Ovary (tissue), 9 donors: Measurements from ENCODE around the gene UBL7. TPM values are rescaled to one million over a fixed set of nuclear protein-coding genes. Genes with fewer than 3 reads are reported as not detected.
A peak's percentile ranks its signal among the peaks of the same experiment; 100 is the strongest.

ENCODE experiments used
- DNase-seq, 5 donors: peaks; one replicate each; pipeline ENCODE4 v3.0.0-alpha.2; 2019 to 2020
- H3K27ac ChIP-seq, 2 donors: fragments of 200-600 bp; one replicate each; pipeline versions ENCODE4 v1.5.1 to v1.8.0; 2019 to 2022
- H3K27me3 ChIP-seq: fragments of 200-600 bp; one replicate; pipeline ENCODE4 v1.8.0; 2022
- H3K36me3 ChIP-seq: fragments of 200-600 bp; sonication (generic); one replicate; pipeline ENCODE4 v1.5.1; 2019
- H3K4me1 ChIP-seq: one replicate; pipeline ENCODE4 v1.8.1; 2013; ENCODE audit warnings: mild to moderate bottlenecking, moderate library complexity; ENCODE audit not compliant: insufficient read depth
- H3K4me3 ChIP-seq: fragments of 200-600 bp; sonication (generic); one replicate; pipeline ENCODE4 v1.5.1; 2017
- H3K9me3 ChIP-seq, 2 donors: fragments of 200-600 bp in 1 of 2; sonication (generic) in 1 of 2; one replicate each; pipeline versions ENCODE4 v1.5.1 to v1.8.1; 2013 to 2019; ENCODE audit warnings: mild to moderate bottlenecking in 1 of 2, moderate library complexity in 1 of 2
- CTCF ChIP-seq, 3 donors: fragments of 450-650 bp in 2 of 3; fragments of 200-600 bp in 1 of 3; IDR thresholded peaks; one replicate each; pipeline versions ENCODE4 v1.5.1 to v1.8.0; 2016 to 2022; ENCODE audit warnings: antibody characterized with exemption in 3 of 3, mild to moderate bottlenecking in 1 of 3
- EP300 ChIP-seq: sonication (generic); formaldehyde crosslinking; IDR thresholded peaks from one replicate; pipeline ENCODE4 v1.6.1; 2017; ENCODE audit warnings: antibody characterized with exemption
- POLR2A ChIP-seq: fragments of 450-650 bp; IDR thresholded peaks from one replicate; pipeline ENCODE4 v1.6.1; 2017; ENCODE audit warnings: antibody characterized with exemption, mild to moderate bottlenecking, moderate library complexity
- whole genome bisulfite sequencing, 3 donors: extraction: QIAGEN DNeasy Blood & Tissue Kit in 1 of 3; methylation state at CpG; one replicate each; pipeline versions ENCODE4 v1.1.5 to v1.1.7; 2013 to 2017; 5-methylcytosine and 5-hydroxymethylcytosine counted together
- intact Hi-C, 4 donors: fragments of 100-400 bp; cut with DNase I; formaldehyde crosslinking; loops; one replicate each; pipeline versions ENCODE4 v1.11.0 to v1.15.1; 2022 to 2023
- polyA plus RNA-seq, 2 donors: library from polyadenylated mRNA; stranded (reverse); fragments of 200-250 nt in 1 of 2; fragments of 350-450 nt in 1 of 2; fragmentation: Illumina TruSeq in 1 of 2; extraction: RNeasy Lipid Tissue Mini Kit (QIAGEN cat#74804) in 1 of 2; gene quantifications; one replicate each; pipeline ENCODE4 v1.2.3, GENCODE V29; 2013 to 2014
- total RNA-seq, 7 donors: library from RNA; depleted of rRNA in 2 of 7; stranded (reverse); fragments of >200 nt in 2 of 7; fragmentation: NEBNext Ultra II Directional in 3 of 7; extraction: Animal tissue kit (Norgen Biotek cat#: 25700) in 3 of 7; gene quantifications; one replicate each; pipeline versions ENCODE4 v1.1.0 to v1.2.4, GENCODE V29; 2016 to 2023
- donor health status: DM: no; HTN: no; CAD: no; lungs with moderate emphysema.
- donor health status: DM: no; HTN: no; CAD: no.
- donor health status: Bipolar disorder and iron deficiency.
- donor health status: DM: yes; HTN: yes; CAD: no.
- donor health status: DM: no; HTN: no; CAD: no.
- donor health status: DM: yes; HTN: yes; CAD: no.

UBL7 gene
- total and polyA plus RNA-seq, 9 donors, result 26.4 to 44.1 (median 34.3) TPM

DNA sequence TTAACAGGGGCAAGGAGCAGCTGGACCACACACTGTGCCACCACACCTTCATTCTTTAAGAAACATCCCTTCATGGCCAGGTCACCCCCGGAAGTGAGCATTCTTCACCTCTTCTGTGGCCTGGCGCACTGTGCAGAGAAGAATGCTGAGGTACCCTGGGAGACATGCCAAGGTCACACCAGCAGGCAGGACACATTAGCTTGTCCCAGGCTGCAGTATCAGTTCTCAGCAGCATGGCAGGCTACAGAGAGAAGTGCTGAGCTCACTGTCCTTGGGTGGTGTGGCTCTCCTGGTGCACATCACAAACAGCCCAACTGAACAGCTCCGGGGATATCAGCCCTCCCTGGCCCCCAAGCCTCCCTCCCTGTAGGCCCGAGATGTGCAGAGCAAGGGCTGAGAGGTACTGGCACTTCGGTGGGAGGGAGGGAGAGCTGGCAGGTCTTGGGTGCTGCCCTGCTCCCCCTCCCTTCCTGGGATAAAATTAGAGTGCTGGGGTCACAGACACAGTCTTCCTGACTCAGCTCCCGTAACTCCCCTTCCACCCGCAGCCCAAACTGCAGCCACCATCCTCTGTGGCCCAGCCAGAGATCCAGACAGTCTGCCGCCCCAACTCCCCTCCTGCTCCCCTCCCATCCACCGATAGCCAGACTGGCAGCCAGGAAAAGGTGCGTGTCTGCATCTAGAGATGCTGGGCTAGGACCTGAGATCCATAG lies 40.6 kb downstream of the UBL7 start:
- Histone ChIP-seq H3K9me3 (no peaks in the 10 kb centered on the region), H3K27me3 (no peaks in the 10 kb centered on the region), H3K27ac (peak overlapping the region in 1 of 2 donors; percentile 11), H3K4me1 (peaks cover 22% of the 10 kb centered on the region), H3K36me3 (no peaks in the 10 kb centered on the region), H3K4me3 (no peak overlapping the region)
- 45 to 52% (median 52%) methylated on average over 9 to 10 of the region's 10 CpGs for WGBS, 3 donors
- no peak for TF ChIP-seq POLR2A
- no peak for TF ChIP-seq EP300
- TF ChIP-seq CTCF (IDR thresholded peaks at IDR 0.05), result no peak
- intact Hi-C loops, result no loop called here
- DNase-seq, result no peak

DNA sequence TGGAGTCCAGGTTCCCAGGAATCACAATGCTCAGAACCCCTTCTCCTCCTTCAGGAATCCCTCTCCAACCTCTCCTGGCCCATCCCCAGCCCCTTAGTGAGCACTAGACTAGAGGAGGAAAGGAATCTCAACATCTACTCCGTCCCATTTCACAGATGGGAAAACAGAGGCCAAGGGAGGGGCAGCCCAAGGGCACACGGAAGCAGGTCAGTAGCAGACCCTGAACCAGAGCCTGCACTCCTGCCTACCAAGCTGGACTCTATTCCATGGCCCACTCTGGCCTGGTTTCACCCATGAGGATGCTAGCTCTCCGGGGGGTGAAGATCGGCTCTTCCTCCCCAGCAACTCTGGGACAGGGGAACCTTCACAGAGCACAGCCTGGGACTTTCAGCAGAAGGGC lies 41.5 kb downstream of the UBL7 start:
- WGBS, 3 donors, result 92 to 96% (median 93%) methylated on average over 4 of the region's 4 CpGs
- intact Hi-C loops, result no loop called here
- no peak for DNase-seq
- no peak for TF ChIP-seq POLR2A
- no peak for TF ChIP-seq EP300
- no peak for TF ChIP-seq CTCF (IDR thresholded peaks at IDR 0.05)
- Histone ChIP-seq H3K9me3 (no peaks in the 10 kb centered on the region), H3K27ac (no peak overlapping the region), H3K4me3 (no peak overlapping the region), H3K36me3 (no peaks in the 10 kb centered on the region), H3K27me3 (no peaks in the 10 kb centered on the region), H3K4me1 (peaks cover 22% of the 10 kb centered on the region)

DNA sequence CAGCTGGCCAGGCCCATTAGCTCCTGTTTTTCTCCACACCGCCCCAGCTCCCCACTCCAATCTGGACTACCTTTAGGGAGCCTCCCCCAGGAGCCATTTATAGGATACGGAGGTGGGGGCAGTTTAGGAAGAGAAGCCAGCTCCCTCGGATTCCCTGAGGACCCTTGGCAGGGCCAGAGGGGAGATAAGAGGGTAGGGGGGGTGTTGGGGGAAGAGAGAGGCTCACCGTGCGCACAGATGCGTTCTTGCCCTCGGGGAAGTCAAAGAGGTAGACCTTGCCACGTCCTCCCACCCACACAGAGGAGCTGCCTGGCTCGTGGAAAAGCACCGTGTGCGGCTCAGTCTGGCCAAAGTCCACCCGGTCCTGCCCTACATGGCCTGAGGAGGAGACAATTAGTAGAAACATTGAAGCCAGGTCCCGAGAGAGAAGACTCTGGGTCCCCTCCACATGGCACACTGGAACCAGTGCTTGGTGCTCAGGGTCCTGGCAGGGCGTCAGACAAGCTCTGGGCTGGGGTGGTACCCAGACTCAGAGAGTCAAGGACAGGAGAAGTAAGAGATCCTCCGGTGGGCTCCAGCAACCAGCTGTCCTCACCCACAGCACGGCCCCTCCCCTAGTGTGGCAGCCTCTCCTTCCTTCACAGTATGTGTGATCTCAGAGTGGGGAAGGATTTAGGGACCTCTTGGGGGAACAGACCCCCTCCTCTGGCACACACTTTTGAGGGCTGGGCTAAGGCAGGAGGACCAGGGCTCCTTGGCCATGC lies 42.2 kb downstream of the UBL7 start:
- TF ChIP-seq EP300, result no peak
- H3K27ac ChIP-seq, result no peak overlapping the region
- H3K36me3 ChIP-seq, result no peaks in the 10 kb centered on the region
- H3K9me3 ChIP-seq, result no peaks in the 10 kb centered on the region
- H3K4me1 ChIP-seq, result peaks cover 19% of the 10 kb centered on the region
- no peak overlapping the region for H3K4me3 ChIP-seq
- WGBS, 3 donors, result 44 to 56% (median 53%) methylated on average over 16 of the region's 16 CpGs
- no peaks in the 10 kb centered on the region for H3K27me3 ChIP-seq
- DNase-seq, result no peak
- intact Hi-C loops, result no loop called here

DNA sequence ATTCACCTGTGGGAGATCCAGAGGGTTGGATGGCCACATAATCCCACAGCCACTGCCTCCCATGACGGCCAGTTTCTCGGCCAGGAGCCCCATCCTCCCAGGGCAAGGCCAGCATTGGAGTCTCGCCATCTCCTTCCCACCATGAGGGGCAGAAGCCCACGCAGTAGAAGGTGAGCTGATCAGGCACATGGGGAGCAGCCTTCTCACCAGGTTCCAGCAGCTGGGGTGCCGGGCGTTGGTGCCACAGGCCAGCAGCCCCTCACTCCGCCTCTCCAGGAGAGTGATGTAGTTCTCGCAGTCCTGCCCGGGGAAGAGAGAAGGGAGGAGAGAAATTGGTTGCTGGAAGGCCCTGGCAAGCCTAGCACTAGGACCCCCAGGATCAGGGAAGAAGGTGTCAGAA lies 43.3 kb downstream of the UBL7 start:
- Histone ChIP-seq H3K4me3 (no peak overlapping the region), H3K27ac (no peak overlapping the region), H3K4me1 (peaks cover 8% of the 10 kb centered on the region), H3K27me3 (no peaks in the 10 kb centered on the region), H3K36me3 (no peaks in the 10 kb centered on the region), H3K9me3 (no peaks in the 10 kb centered on the region)
- 94 to 97% (median 95%) methylated on average over 9 of the region's 9 CpGs for WGBS, 3 donors
- intact Hi-C loops, result no loop called here
- TF ChIP-seq EP300 (no peak), CTCF (IDR thresholded peaks at IDR 0.05) (no peak), POLR2A (no peak)
- no peak for DNase-seq

GRCh38 chr15:74417225-74417624 lies 43.7 kb downstream of the UBL7 start:
- intact Hi-C loops, result no loop called here
- H3K36me3 ChIP-seq, result no peaks in the 10 kb centered on the region
- no peaks in the 10 kb centered on the region for H3K27me3 ChIP-seq
- 86 to 95% (median 90%) methylated on average over 13 of the region's 13 CpGs for WGBS, 3 donors
- no peak overlapping the region for H3K4me3 ChIP-seq
- H3K4me1 ChIP-seq, result peaks cover 4% of the 10 kb centered on the region
- no peak overlapping the region for H3K27ac ChIP-seq
- TF ChIP-seq EP300 (no peak), CTCF (IDR thresholded peaks at IDR 0.05) (no peak), POLR2A (no peak)
- DNase-seq, result no peak
- H3K9me3 ChIP-seq, result no peaks in the 10 kb centered on the region
